ENCODE measurements around the gene SYT8.

DNA sequence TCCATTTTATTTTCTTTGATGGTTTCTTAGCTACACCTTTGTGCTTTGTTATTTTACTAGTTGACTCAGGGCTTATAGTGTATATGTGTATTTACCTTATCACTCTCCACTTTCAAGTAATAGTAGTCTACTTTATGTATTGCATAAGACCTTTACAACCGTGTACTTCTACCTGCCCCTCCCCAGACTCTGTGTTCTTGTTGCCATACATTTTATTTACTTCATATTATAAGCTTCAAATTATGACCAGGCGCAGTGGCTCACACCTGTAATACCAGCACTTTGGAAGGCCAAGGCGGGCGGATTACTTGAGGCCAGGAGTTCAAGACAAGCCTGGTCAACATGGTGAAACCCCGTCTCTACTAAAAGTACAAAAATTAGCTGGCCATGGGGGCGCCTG, 42.9 kb upstream of the SYT8 start:
- no peak for TF ChIP-seq CTCF (IDR thresholded peaks at IDR 0.05)
- no peak for TF ChIP-seq EZH2 (IDR thresholded peaks at IDR 0.05)
- TF ChIP-seq EZH2phosphoT487 (IDR thresholded peaks at IDR 0.05) = no peak

All from neural progenitor cell (in vitro differentiated cells).